ENCODE measurements around the gene LIPT2.

Gene LIPT2

DNA sequence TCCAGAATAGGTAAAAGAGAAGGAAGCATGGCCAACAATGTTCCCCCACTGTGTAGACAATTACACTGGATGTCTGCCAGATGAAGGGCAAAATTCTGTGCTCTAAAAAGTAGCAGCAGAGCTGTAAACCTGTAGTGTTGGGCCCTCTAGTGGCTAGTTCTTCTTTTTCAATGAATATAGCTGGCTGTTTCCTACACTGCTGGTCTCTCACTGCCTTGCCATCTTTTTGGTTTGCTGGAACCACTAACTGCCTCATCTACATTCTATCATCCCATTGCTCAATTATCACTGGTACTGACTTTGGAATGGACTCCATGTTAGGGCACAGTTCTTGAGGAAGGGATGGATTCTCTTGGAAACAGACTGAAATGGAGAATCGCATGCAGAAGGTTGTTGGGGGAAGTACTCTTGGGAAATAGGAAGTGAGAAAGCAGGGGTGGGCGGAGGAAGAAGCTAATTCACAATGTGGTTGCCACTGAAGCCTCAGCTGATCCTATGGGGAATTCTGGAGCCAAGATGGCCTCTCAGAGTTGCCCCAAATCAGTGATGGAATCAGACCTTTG, 44.1 kb downstream of the LIPT2 start:
- H3K9me3 Mint-ChIP-seq, result no peaks in the 10 kb centered on the region
- peak; percentile 19 for DNase-seq (ENCODE audit: low spot score)
- peaks cover 3% of the 10 kb centered on the region for H3K4me1 Mint-ChIP-seq (ENCODE audit: low read depth)
- H3K27ac Mint-ChIP-seq, result no peak overlapping the region
- peaks cover 7% of the 10 kb centered on the region for H3K27me3 Mint-ChIP-seq (ENCODE audit: low read depth)
- H3K4me3 Mint-ChIP-seq, result no peak overlapping the region
- H3K36me3 Mint-ChIP-seq (ENCODE audit: low read depth), result no peaks in the 10 kb centered on the region

DNA sequence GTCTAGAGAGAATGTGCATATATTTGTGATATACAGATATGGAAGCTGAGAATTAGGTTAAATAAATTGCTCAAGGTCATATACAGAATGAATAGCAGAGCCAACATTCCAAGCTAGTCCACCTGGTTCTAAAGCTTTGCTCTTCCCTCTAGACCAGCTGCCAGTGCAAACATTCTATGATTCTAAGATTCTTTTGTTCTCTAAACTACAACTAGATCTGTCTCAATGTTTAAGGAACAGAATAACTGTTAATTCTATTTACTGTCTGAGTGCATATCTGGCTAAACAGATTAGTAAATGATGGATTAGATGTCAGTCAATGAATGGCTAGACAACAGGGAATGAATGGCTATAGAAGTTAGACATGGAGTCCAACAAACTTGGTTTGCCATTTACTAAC, 45.8 kb downstream of the LIPT2 start:
- no peaks in the 10 kb centered on the region for H3K36me3 Mint-ChIP-seq (ENCODE audit: low read depth)
- H3K27ac Mint-ChIP-seq, result no peak overlapping the region
- DNase-seq (ENCODE audit: low spot score), result no peak
- no peak overlapping the region for H3K4me3 Mint-ChIP-seq
- H3K27me3 Mint-ChIP-seq (ENCODE audit: low read depth), result peaks cover 7% of the 10 kb centered on the region
- no peaks in the 10 kb centered on the region for H3K9me3 Mint-ChIP-seq
- peaks cover 2% of the 10 kb centered on the region for H3K4me1 Mint-ChIP-seq (ENCODE audit: low read depth)

- no peak for DNase-seq (ENCODE audit: low spot score)
- no peaks in the 10 kb centered on the region for H3K36me3 Mint-ChIP-seq (ENCODE audit: low read depth)
- H3K4me1 Mint-ChIP-seq (ENCODE audit: low read depth), result peaks cover 2% of the 10 kb centered on the region
- H3K9me3 Mint-ChIP-seq, result no peaks in the 10 kb centered on the region
- H3K4me3 Mint-ChIP-seq, result no peak overlapping the region
- H3K27me3 Mint-ChIP-seq (ENCODE audit: low read depth), result peaks cover 5% of the 10 kb centered on the region
- H3K27ac Mint-ChIP-seq, result no peak overlapping the region
These were observed 47.0 kb downstream of the LIPT2 start for GRCh38 chr11:74446532-74446938.

DNA sequence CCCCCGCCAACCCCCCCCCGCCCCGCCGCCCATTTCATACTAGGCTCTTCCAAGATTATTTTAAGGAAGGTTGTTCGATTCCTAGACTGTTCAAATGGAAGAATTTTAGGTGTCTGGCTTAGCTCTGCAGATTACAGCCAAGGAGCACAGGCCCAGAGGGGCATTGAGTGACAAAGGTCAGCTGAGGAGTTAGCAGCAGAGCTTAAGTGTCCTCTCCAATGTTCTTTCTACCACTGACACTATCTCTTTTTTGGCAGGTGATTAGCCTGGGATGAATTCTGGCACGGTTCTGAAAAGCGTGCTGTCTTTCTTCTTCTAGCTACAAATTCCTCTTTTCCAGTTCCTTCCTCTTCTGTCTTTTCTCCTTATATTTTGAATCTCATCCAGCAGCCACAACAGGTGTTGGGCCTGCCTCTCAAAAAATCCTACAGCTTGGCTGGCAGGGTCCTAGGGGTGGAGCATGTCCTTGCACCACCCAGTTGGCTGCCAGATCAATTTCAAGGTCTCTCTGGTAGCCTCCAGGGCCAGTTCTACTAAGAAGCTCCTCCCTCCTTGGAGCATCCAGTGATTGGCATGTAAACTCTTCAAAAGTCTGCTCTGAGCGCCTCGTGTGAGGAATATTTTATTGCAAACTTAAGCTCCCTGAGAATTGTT, 49.2 kb downstream of the LIPT2 start:
- H3K4me3 Mint-ChIP-seq, result no peak overlapping the region

DNA sequence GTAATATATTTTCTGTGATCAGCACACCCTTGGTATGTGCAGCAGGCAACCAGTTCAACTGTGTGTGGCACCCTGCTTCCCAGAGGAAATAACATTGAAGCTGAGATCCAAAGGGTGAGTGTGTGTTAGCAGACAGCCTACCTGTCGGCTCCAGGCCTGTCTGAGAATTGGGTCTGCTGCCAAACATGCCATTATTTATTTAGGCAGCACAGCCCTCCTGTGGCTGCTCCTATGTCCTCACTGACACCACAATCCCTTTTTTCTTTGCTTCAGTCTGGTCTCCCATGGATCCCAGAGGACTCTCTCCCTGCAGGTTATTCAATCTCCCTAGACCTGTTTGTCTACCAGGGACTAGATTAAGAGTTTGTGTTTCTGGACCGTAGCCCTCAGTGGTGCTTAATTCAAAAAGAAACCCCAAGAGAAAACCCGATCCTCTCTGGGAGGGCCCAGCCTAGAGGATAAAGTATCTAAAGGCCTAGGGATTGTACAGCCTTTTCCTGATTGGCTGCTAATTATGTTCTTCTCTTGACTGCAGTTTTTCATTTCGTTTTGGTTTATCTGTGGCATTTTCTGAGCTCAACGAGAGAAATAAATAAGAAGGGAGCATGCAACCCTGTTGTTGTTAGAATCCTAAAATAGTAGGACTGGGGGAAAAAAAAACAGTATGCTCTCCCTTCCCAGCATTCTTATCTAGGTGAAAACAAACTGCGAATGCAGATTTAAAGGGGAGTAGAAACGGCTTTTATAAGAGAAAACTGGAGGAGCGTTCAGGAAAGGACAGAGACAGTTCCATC, 50.3 kb downstream of the LIPT2 start:
- no peak overlapping the region for H3K27ac Mint-ChIP-seq
- DNase-seq (ENCODE audit: low spot score), result no peak
- H3K36me3 Mint-ChIP-seq (ENCODE audit: low read depth), result no peaks in the 10 kb centered on the region
- H3K27me3 Mint-ChIP-seq (ENCODE audit: low read depth), result peaks cover 3% of the 10 kb centered on the region
- no peak overlapping the region for H3K4me3 Mint-ChIP-seq
- H3K4me1 Mint-ChIP-seq (ENCODE audit: low read depth), result no peaks in the 10 kb centered on the region
- peaks cover 18% of the 10 kb centered on the region for H3K9me3 Mint-ChIP-seq

More for the DNA sequence above, 49.2 kb downstream of the LIPT2 start:
- Mint-ChIP-seq H3K9me3 (peaks cover 15% of the 10 kb centered on the region), H3K27ac (no peak overlapping the region), H3K36me3 (ENCODE audit: low read depth) (no peaks in the 10 kb centered on the region), H3K4me1 (ENCODE audit: low read depth) (peaks cover 2% of the 10 kb centered on the region), H3K27me3 (ENCODE audit: low read depth) (peaks cover 3% of the 10 kb centered on the region)
- no peak for DNase-seq (ENCODE audit: low spot score)

GRCh38 chr11:74442636-74443035, 50.9 kb downstream of the LIPT2 start:
- H3K9me3 Mint-ChIP-seq, result peaks cover 18% of the 10 kb centered on the region
- H3K4me1 Mint-ChIP-seq (ENCODE audit: low read depth), result no peaks in the 10 kb centered on the region
- H3K36me3 Mint-ChIP-seq (ENCODE audit: low read depth), result no peaks in the 10 kb centered on the region
- H3K27ac Mint-ChIP-seq, result no peak overlapping the region
- H3K4me3 Mint-ChIP-seq, result no peak overlapping the region
- DNase-seq (ENCODE audit: low spot score), result no peak
- H3K27me3 Mint-ChIP-seq (ENCODE audit: low read depth), result peaks cover 3% of the 10 kb centered on the region

Measured in T-helper 2 cell treated with Interferon-gamma antibody and Interleukin-4, amounts not matched to agents 5 μg/mL and 100 μg/mL, for 36 hours (primary cell).